NCI-H524 (cell line): ENCODE data around the gene PSTPIP1.

Experiments
- DNase-seq, 2 experiments: peaks; one replicate each; lab custom pipeline; 2025; lab: John Stamatoyannopoulos, UW

Gene PSTPIP1

GRCh38 chr15:77070180-77070494 is 75.2 kb downstream of the PSTPIP1 start:
- DNase-seq: no peak

GRCh38 chr15:77070495-77071304 is 75.8 kb downstream of the PSTPIP1 start, which contains the start of gene TSPAN3:
Gene TSPAN3, minus strand, starts transcription at chr15:77071109. Its CDS starts 155 bp downstream, at chr15:77070954.
- peak; percentile 87 to 96 for DNase-seq

GRCh38 chr15:77071305-77072223 is 76.6 kb downstream of the PSTPIP1 start:
- DNase-seq: no peak

- no peak for DNase-seq
These were observed 79.4 kb downstream of the PSTPIP1 start for GRCh38 chr15:77074350-77074749.

GRCh38 chr15:77075528-77075927 is 80.6 kb downstream of the PSTPIP1 start:
- no peak for DNase-seq

GRCh38 chr15:77076323-77076915 is 81.5 kb downstream of the PSTPIP1 start:
- DNase-seq: no peak

- no peak for DNase-seq
These were observed 87.0 kb downstream of the PSTPIP1 start for GRCh38 chr15:77081971-77082370.

GRCh38 chr15:77083381-77084160 is 88.6 kb downstream of the PSTPIP1 start:
- peak; percentile 94 to 97 for DNase-seq

GRCh38 chr15:77084436-77084835 is 89.5 kb downstream of the PSTPIP1 start:
- DNase-seq: no peak

GRCh38 chr15:77085297-77085696 is 90.4 kb downstream of the PSTPIP1 start:
- DNase-seq: no peak
